Measurements from ENCODE around the gene ST7.

Gene ST7

GRCh38 chr7:117082647-117083046 lies 129.3 kb downstream of the ST7 start:
- no peak overlapping the region for H3K4me3 ChIP-seq (ENCODE audit: low read depth, low read length)
- TF ChIP-seq MAX (IDR thresholded peaks at IDR 0.05; ENCODE audit: low read depth, low read length): no peak
- no peak for DNase-seq (ENCODE audit: low read depth)

- no peak overlapping the region for H3K4me3 ChIP-seq (ENCODE audit: low read depth, low read length)
- no peak for DNase-seq (ENCODE audit: low read depth)
- TF ChIP-seq POLR2A (IDR thresholded peaks at IDR 0.05; ENCODE audit: extremely low read depth, insufficient read length) (no peak), MYC (IDR thresholded peaks at IDR 0.05; ENCODE audit: low read depth, low read length) (no peak), CTCF (IDR thresholded peaks at IDR 0.05; ENCODE audit: low read depth, low read length) (no peak), MAX (IDR thresholded peaks at IDR 0.05; ENCODE audit: low read depth, low read length) (no peak)
These were observed 130.3 kb downstream of the ST7 start for GRCh38 chr7:117083648-117084047.

- DNase-seq (ENCODE audit: low read depth): no peak
- TF ChIP-seq MAX (IDR thresholded peaks at IDR 0.05; ENCODE audit: low read depth, low read length) (no peak), CTCF (IDR thresholded peaks at IDR 0.05; ENCODE audit: low read depth, low read length) (no peak), MYC (IDR thresholded peaks at IDR 0.05; ENCODE audit: low read depth, low read length) (no peak), POLR2A (IDR thresholded peaks at IDR 0.05; ENCODE audit: extremely low read depth, insufficient read length) (no peak)
- no peak overlapping the region for H3K4me3 ChIP-seq (ENCODE audit: low read depth, low read length)
These were observed 131.0 kb downstream of the ST7 start for GRCh38 chr7:117084286-117084685.

- no peak overlapping the region for H3K4me3 ChIP-seq (ENCODE audit: low read depth, low read length)
- no peak for DNase-seq (ENCODE audit: low read depth)
- TF ChIP-seq POLR2A (IDR thresholded peaks at IDR 0.05; ENCODE audit: extremely low read depth, insufficient read length) (no peak), MAX (IDR thresholded peaks at IDR 0.05; ENCODE audit: low read depth, low read length) (no peak), MYC (IDR thresholded peaks at IDR 0.05; ENCODE audit: low read depth, low read length) (no peak), CTCF (IDR thresholded peaks at IDR 0.05; ENCODE audit: low read depth, low read length) (no peak)
These were observed 132.0 kb downstream of the ST7 start for GRCh38 chr7:117085275-117085674.

- TF ChIP-seq CTCF (IDR thresholded peaks at IDR 0.05; ENCODE audit: low read depth, low read length) (no peak), MAX (IDR thresholded peaks at IDR 0.05; ENCODE audit: low read depth, low read length) (no peak), MYC (IDR thresholded peaks at IDR 0.05; ENCODE audit: low read depth, low read length) (no peak), POLR2A (IDR thresholded peaks at IDR 0.05; ENCODE audit: extremely low read depth, insufficient read length) (no peak)
- H3K4me3 ChIP-seq (ENCODE audit: low read depth, low read length): no peak overlapping the region
- DNase-seq (ENCODE audit: low read depth): no peak
These were observed 132.6 kb downstream of the ST7 start for GRCh38 chr7:117085769-117086463.

GRCh38 chr7:117086788-117087187 lies 133.5 kb downstream of the ST7 start:
- no peak for TF ChIP-seq MYC (IDR thresholded peaks at IDR 0.05; ENCODE audit: low read depth, low read length)
- TF ChIP-seq MAX (IDR thresholded peaks at IDR 0.05; ENCODE audit: low read depth, low read length): no peak
- no peak for TF ChIP-seq POLR2A (IDR thresholded peaks at IDR 0.05; ENCODE audit: extremely low read depth, insufficient read length)
- no peak for TF ChIP-seq CTCF (IDR thresholded peaks at IDR 0.05; ENCODE audit: low read depth, low read length)
- DNase-seq (ENCODE audit: low read depth): peak; percentile 72
- no peak overlapping the region for H3K4me3 ChIP-seq (ENCODE audit: low read depth, low read length)
